Globus pallidus (tissue), 1 donor: ENCODE results near the gene TMCC1.

Experiments
- DNase-seq: peaks from one replicate; pipeline ENCODE4 v3.0.0-alpha.2; 2015; ENCODE audit warnings: low spot score

TMCC1 gene

DNA sequence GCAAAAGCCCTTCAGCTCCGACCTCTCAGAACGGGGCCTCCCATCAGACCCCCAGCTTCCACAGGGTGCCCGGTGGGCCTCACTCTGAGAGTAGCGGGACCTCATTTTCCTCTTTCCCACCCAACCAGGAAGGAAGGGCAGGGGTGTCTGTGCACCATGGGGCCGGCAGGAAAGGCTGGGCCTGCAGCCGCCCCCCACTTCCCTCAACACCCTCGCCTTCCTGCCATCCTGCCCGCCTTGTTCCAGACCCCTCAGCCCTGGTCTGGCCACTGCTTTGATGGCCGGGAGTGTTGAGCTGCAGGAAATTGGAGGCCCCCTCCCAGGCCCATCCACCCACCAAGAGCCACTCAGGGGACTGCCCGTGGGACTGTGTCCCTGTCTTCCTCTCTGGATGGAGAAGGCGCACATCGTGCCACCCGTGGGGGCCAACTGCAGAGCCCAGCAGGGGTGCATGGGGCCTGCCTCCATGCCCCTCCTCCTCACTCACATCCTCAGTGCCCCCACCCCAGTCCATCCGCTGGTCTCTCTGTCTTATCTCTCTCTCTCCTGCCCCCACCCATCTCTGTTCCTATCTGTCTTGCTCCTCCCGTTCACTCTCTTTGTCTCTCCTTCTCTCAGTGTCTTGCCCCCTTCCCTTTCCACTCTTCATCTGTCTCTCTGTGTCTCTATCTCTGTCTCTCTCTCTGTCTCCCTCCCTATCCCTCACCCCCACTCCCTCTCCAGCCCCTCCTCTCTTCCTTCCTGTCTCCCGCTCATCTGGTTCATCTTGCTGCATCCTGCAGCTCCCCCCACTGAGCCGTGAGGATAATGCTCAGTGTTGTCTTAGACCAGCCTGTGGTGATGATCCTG, 285.2 kb downstream of the TMCC1 start:
- DNase-seq = peak; percentile 64

DNA sequence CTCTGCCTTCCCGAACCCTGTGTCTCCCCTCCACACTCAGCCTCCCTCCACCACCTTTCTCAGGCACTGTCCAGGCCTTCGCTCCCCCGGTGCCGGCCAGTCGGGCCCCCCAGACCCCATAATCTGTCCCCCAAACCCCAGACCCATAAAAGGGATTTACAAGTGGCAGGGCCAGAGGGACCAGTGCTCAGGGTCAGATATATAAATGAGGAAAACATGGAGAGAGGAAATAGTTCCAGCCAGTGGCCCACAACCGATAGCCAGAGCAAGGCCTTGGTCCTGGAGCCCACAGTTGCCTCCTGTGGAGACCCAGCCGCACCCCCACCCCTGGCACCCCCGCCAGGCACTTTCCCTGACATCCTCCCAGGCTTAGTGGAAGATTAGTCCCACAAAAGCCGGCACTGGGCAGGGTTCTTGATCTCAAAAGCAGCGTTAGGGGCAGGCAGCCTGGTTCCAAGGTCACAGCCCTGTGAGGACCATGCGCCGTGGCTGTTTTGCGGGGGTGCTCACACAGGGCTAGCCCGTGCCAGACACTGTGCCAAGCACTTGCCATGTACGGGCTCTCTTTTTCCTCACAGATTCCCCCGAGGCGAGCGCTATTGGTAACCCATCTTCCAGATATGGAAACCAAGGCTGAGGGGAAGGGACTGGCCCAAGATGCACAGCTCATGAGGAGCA, 286.0 kb downstream of the TMCC1 start:
- DNase-seq = no peak

DNA sequence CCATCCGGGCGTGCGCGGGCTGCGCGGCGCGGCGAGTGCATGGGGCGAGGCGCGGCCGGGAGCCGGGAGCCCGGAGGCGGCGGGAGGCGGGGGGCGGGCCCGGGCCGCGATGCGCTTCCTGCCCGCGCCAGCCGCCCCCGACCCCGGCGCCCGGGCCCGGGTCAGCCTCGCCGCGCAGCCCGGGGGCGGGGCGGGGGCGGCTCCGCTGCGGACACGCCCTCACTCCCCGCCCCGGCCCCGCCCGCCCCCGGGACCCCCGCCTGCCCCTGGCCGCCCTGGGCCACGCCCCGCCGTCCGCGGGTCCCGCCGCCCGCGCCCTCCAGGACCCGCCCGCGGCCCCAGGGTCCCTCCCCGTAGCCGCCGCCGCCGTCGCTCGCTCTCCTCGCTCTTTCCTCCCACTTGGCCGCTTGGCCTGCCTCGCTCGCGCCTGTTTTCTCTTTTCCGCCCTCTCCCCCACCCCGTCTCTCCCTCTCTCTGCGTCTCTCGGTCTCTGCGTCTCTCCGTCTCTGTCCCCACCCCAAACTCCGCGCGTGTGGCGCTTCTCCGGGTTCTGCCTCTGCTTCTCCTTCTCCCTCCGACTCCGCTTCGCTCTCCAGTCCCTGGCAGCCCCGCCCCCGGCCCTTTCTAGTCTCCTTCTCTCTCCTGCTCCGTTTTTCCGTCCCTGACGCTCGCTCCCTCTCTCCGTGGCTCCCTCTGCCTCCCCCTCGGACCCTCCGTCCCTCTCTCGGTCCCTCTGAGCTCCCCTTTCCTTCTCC, 286.7 kb downstream of the TMCC1 start, which contains the start of gene PLXND1:
Gene PLXND1 (minus strand): TSS at position 41 of the 755 bp plus-strand sequence. CDS start 37 bp downstream, at position 4.
- peak; percentile 73 for DNase-seq

DNA sequence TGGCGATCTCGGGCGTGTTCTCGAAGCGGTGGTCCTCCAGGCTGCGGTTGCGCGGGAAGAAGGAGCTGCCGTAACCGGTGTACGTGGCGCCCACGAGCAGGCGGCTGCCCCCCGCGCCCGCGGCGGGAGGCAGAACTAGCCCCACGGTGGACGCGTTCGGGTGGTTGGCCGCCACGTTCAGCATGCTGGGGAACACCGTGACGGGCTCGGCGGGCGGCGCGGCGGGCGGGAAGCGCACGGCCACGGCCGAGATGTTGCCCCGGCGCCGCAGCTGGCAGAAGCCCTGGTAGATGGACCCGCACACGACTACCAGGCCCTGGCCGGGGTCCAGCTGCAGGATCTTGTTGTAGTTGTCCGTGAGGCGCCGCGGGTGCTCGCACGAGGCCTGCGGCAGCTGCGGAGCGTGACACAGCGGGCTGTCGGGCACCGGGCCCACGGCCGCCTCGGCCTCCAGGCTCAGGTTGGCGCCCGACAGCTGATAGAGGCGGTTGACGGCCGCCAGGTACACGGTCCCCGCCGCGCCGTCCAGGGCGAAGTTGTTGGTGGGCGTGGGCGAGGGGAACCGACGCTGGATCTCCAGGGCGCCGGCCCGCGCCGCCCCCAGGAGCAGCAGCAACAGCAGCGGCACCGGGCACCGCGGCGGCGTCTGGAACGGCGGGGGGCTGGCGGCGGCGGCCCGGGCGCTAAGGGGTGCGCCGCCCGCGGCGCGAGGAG, 287.4 kb downstream of the TMCC1 start:
- no peak for DNase-seq

DNA sequence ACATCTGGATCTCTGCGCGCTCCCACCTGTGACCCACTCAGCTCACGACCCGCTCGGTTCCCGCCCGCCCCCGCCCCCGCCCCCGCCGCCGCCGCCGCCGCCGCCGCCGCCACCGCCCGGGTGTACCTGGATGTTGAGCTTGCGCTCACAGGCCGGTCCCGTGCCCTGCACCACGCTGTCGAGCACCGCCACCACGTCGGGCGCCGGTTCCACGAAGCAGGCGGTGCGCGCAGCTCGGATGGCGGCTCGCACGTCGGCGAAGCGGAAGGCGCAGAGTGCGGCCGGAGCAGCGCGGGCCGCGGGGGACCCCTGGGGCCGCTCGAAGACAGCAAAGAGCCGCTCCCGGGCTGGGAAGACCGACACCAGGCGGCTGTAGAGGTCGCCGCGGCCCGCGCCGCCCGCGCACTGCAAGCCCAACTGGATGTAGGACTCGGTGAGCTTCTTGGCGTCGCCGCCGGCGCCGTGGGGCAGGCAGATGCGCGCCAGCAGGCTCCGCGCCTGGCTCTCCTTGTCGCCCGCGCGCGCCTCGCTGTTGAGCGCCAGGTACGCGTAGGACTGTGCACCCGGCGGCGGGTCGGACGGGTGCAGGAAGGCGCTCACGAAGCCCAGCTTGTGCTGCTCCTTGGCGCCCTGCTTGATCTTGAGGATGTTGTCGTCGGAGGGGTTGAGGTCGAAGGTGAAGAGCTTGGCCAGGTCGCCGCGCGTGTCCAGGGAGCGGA, 288.1 kb downstream of the TMCC1 start:
- no peak for DNase-seq

DNA sequence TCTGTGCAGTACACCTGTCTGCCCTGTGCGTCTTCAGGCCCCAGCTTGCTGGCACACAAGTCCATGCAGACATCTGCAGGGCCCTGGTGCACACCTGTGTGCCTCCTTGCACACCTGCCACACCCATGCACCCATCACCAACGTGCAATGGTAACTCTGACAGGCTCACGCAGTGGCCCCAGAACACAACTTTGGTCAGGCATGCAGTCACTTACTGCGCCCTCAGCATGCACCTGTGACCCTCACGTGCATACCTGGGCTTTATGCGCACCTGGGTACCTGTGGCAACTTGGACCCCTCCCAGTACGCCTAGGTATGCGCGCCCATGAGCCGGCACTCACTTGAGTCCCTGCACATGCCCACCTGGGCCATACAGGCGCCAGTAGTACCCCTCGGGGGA, 288.7 kb downstream of the TMCC1 start:
- no peak for DNase-seq

DNA sequence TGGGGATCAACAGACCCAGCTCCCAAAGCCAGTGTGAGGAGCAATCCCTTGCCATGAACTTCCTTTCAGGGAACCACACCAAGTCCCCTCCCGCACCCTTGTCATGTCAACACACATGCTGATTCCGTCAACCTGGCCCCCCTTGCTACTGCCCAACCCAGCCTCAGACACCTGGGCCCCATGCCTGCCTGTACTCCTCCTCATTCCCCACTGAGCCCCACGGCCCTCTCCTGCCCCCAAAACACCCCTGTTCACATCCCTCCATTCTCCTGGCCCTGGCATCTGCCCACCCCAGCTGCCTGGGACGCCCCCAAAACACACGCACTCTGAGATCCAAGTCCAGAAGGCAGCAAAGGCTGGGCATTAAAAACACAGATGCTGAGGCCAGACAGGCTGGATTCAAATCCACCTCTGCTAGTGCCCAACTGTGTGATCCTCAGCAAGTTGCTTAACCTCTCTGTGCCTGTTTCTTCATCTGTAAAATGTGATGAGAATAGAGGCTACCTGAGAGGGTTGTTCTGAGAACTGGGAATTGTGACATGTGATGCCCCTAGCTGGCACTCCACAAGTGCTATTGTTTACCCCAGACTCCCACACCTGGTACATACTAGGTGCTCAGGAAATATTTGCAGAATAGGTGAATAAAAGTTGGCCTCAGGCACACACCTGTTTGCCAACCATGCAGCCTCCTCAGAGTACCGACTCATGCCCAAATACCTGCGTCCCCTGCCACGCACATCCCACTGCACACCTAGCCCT, 289.3 kb downstream of the TMCC1 start:
- no peak for DNase-seq

DNA sequence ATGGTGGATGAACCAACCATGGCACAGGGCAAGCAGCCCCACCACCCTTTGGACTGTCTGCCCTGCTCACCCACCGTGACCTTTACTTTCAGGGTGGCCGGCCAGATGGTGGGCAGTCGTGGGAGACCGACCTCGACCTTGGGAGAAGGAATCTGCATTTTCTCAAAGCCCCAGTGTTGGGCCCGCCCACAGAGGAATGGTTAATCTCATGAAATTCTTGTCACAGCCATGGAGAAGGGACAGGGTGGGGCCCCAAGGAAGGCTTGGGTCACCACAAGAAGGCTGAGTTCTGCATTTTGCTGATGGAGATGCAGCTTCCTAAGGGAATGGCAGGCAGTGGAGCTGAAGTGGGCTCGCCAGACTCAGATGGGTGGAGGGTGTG, 290.0 kb downstream of the TMCC1 start:
- no peak for DNase-seq

DNA sequence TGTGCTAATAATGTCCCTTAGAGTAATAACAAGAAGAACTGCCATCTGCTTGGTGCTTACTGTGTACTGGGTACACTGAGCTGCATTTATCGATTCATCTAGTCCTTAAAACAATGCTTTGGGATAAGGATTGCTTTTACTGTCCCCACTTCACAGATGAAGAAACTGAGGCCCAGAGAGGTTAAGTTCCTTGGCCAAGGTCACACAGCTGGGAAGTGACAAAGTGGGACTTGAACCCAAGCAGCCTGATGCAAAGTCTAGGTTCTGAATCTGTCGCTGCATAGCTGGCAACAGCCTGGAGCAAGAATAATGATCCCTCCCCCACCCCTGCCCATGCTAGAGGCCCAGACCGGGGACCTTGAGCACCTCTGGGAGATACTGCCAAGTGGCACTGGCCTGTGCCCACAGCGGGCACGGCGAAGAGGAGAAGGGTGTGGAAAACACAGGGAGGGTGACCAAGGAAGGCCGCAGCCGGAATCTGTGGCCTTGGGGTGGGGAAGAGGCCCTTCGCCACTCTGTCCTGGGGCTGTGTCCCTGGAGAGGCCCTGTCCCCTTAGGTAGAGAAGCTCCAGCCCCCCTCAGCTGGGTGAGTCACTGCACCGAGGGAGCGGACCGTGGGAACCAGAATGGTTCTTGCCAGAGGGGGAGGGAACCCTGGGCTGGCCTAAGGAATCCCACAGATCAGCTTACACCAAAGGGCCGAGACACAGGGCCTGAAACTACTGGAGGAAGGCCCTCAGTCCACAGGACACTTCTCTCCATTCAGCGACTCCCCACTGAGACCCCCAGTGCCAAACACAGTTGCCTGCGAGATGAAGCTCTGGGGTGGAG, 290.6 kb downstream of the TMCC1 start:
- no peak for DNase-seq

DNA sequence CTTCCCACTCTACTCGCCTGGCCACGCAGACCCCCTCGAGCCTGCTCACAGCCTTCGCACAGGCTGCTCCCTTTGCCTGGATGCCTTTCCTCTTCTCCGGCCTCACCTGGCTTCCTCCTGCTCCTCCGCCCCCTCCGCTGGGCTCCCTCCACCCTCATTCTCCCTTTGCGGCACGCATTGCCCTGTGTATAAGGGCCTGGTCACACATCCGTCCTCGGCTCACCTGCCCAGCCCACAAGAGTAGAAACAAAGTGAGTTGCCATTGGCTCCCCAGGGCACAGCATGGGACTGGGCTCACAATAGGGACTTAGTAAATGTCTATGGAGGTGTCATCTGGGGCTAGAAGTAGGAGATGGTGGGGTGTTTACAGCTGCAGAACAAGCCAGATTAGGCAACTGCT, 291.2 kb downstream of the TMCC1 start:
- no peak for DNase-seq

DNA sequence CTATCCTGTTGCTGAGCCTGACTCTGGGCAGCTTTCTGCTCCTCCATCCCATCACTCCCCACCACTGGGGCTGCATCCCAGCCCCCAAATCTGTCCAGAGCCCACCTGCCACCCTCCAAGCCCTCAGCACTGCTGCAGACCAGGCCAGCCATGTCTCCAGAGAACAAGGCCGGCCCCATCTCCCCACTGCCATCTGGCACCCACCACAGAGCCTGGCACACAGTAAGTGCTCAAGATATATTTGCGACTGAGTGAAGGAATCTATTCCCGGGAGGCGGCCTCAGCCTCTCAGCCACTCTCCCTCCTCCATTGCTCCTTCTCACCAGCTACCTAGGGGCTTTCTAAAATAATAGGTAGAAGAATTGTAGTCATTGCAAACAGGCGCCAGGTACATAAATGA, 291.8 kb downstream of the TMCC1 start:
- no peak for DNase-seq

DNA sequence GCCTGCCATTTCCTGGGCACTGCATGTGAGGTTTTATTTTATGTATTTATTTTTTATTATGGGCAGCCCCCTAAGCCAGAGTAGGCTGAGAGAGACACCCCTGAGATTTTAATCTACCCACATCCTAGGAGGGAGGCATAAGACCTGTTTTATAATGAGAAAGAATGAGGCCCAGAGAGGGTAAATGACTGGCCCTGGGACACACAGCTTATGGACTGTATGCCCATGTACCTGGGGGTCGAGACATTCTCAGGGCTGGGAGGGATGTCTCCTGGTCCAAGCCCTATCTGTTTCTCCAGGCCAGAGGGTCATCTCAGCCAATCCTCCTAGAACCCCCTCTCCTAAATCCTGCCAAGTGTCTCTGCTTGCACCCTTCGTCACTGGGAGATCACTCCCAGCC, 293.2 kb downstream of the TMCC1 start:
- no peak for DNase-seq

DNA sequence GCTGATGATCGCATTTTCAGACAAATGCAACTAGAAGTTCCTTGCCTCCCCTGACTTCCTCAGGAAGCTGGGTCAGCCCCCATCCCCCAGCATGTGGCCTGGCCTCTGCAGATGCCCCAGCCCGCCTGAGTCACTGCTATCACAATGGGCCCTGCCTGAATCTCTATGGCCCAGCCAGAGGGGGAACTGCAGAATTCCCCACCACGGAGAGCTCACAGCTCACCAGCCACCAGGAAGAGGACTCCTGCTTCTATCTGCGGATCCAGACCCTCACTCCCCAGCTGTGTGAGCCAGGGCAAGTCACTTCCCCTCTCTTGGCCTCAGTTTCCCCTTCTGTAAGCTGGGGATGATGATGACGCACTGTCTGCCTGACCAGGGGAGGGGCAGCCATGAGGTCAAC, 293.9 kb downstream of the TMCC1 start:
- no peak for DNase-seq

DNA sequence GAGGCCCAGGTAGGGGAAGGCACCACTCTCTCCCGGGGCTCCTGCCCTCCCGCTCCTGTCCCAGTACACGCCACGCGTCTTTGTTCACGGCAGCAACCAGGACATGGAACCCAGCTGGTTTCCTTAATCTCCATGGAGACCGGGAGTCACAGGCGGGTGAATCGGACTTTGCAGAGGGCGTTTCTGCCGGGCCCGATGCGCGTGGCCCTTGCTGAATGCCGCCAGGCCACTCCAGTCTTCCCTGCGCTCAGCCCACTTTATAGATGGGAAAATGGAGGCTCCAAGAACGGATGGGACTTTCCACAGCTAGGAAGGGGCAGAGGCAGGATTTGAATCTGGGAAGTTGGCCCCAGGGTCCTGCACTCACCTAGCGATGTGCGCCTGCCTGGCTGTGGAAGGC, 294.4 kb downstream of the TMCC1 start:
- no peak for DNase-seq

DNA sequence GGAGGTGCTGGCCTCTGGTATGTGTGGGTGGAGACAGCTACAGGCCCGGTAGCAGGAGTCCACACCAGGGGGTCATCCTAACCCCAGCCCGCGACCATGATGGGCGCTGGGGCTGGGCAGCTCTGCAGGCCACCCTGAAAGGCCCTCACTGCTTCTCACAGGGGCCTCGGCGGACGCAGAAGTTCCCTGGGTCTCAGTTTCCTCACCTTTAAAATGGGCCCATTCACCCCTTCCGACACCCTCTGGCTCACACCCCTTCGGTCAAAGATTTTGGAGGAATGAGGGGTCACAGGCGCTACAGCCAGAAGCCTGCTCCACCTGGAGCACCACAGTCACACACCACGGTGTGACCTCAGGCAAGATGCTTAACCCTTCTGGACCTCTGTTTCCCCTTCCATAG, 295.0 kb downstream of the TMCC1 start:
- no peak for DNase-seq

DNA sequence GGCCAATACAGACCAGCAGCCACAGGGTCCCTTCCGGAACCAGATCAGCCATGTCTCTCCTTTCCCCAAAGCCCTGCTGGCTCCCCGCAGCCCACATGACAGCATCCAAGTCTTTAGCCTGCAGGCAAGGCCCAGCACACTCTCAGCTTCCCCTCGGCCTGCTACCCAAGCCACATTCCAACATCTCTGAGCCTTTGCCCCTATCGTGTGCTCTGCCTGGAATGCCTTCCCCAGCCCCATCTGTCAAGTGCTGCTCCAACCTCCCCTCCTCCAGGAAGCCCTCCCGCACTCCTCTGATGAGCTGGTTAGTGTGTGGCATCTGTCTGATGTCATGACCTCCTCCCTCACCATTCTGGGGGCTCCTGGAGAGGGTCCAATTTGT, 295.5 kb downstream of the TMCC1 start:
- no peak for DNase-seq
